Ascending aorta (tissue), 2 donors: ENCODE measurements around the gene ELK4. TPM values are rescaled to one million over a fixed set of nuclear protein-coding genes. Genes with fewer than 3 reads are reported as not detected.

Source experiments
- DNase-seq, 2 donors: peaks; one replicate each; pipeline ENCODE4 v3.0.0-alpha.2; 2019; ENCODE audit warnings: low spot score in 2 of 2
- H3K27ac ChIP-seq, 2 donors: fragments of 200-600 bp; sonication (generic); one replicate each; pipeline ENCODE4 v1.5.1; 2016 to 2017; ENCODE audit warnings: mild to moderate bottlenecking in 1 of 2
- H3K27me3 ChIP-seq: fragments of 200-600 bp; sonication (generic); one replicate; pipeline ENCODE4 v1.5.1; 2017
- H3K36me3 ChIP-seq, 2 donors: fragments of 200-600 bp; sonication (generic); one replicate each; pipeline ENCODE4 v1.5.1; 2016
- H3K4me1 ChIP-seq, 2 donors: fragments of 200-600 bp; sonication (generic); one replicate each; pipeline ENCODE4 v1.5.1; 2016 to 2017; ENCODE audit warnings: mild to moderate bottlenecking in 1 of 2
- H3K4me3 ChIP-seq, 2 donors: fragments of 200-600 bp; sonication (generic); one replicate each; pipeline ENCODE4 v1.5.1; 2016 to 2017; ENCODE audit warnings: mild to moderate bottlenecking in 1 of 2
- H3K9me3 ChIP-seq, 2 donors: fragments of 200-600 bp; sonication (generic); one replicate each; pipeline ENCODE4 v1.5.1; 2016
- intact Hi-C: fragments of 100-400 bp; cut with DNase I; formaldehyde crosslinking; loops from one replicate; pipeline ENCODE4 v1.15.1; 2023
- total RNA-seq: library from RNA; depleted of rRNA; stranded (reverse); fragments of >200 nt; gene quantifications from one replicate; pipeline ENCODE4 v1.1.0, GENCODE V29; 2016
- TF ChIP-seq, protein P1 (sequence below), 3 experiments: fragments of 200-600 bp in 2 of 3; fragments of 450-650 bp in 1 of 3; sonication (generic) in 2 of 3; IDR thresholded peaks; one replicate each; pipeline ENCODE4 v1.5.1; 2016 to 2019; ENCODE audit warnings: antibody characterized with exemption in 3 of 3, mild to moderate bottlenecking in 1 of 3, moderate library complexity in 1 of 3

ELK4 gene
- total RNA-seq, 1 donor from 2014 or later = 23.7 TPM

DNA sequence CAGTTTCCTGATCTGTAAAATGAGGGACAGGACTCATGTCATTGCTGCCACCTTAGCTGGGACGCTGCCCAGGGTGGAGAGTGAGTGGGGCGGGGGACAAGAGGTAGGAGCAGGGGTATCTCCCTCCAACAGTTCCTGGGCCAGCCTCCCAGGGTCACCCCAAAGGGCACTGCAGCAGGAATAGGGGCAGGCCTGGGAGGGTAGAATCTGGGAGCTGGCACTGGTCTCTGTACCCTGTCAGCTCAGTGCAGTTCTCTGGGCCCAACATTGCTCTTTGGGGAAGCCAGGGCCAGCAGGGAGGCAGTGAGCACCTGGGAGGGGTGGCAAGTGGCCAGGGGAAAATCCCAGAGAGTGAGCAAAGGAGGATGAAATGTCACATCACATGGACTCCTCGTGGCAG lies 55.8 kb downstream of the ELK4 start:
- H3K27ac ChIP-seq = no peak overlapping the region
- H3K36me3 ChIP-seq = no peaks in the 10 kb centered on the region
- peak in 1 of 2 donors; percentile 54 for DNase-seq
- H3K9me3 ChIP-seq = no peaks in the 10 kb centered on the region
- intact Hi-C loops = no loop called here
- H3K4me3 ChIP-seq = no peak overlapping the region
- no peaks in the 10 kb centered on the region for H3K4me1 ChIP-seq
- TF ChIP-seq, protein P1, sequence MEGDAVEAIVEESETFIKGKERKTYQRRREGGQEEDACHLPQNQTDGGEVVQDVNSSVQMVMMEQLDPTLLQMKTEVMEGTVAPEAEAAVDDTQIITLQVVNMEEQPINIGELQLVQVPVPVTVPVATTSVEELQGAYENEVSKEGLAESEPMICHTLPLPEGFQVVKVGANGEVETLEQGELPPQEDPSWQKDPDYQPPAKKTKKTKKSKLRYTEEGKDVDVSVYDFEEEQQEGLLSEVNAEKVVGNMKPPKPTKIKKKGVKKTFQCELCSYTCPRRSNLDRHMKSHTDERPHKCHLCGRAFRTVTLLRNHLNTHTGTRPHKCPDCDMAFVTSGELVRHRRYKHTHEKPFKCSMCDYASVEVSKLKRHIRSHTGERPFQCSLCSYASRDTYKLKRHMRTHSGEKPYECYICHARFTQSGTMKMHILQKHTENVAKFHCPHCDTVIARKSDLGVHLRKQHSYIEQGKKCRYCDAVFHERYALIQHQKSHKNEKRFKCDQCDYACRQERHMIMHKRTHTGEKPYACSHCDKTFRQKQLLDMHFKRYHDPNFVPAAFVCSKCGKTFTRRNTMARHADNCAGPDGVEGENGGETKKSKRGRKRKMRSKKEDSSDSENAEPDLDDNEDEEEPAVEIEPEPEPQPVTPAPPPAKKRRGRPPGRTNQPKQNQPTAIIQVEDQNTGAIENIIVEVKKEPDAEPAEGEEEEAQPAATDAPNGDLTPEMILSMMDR (IDR thresholded peaks at IDR 0.05) = no peak
- no peaks in the 10 kb centered on the region for H3K27me3 ChIP-seq

DNA sequence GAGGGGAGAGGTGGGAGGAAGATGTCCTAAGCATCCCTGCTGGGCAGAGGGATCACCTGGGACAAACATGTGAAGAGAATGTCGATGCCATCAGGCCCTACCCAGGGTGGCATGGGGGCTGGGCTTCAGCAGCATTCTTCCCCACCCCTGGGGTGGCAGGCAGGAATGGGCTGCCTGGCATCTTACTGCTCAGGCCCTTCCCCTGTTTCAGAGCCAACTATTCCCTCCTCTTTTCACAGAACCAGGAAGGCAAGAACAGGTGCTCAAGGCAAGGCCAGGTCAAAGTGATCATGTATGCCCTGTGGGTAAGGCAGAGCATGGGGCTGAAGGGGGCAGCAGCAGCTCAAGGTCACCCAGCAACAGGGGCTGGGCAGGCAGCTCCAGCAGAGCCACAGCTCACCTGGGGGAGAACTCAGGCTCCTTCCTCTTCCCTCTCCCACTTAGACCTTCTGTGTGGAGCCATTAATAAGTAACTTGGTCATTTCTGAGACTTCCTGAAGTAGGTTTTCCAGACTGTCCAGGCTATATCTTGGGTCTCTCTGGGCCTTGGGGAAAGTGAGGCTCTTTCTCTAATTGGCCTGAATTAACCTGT lies 56.4 kb downstream of the ELK4 start:
- Histone ChIP-seq H3K27me3 (no peaks in the 10 kb centered on the region), H3K27ac (no peak overlapping the region), H3K36me3 (no peaks in the 10 kb centered on the region), H3K4me3 (no peak overlapping the region), H3K9me3 (no peaks in the 10 kb centered on the region), H3K4me1 (no peaks in the 10 kb centered on the region)
- TF ChIP-seq, protein P1 (IDR thresholded peaks at IDR 0.05) = no peak
- no peak for DNase-seq
- intact Hi-C loops = no loop called here

DNA sequence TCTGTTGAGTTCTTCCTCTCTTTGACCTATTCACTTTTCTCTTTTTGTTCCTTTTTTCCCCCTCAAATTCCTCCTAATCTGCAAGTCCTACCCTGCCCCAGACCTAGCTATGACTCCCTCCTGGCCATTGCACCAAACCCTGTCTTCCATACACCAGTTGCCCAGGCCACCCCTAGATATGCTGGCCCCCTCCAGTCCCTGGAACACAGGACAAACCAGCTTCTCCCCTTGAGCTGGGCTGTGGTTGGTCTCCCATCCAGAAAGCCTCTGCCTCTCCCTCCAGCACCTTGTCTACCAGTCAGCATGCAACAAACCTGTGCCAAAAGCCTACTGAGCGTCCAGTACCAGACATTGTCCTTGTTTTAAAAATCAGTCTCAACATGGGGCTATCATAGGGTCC lies 59.4 kb downstream of the ELK4 start:
- peak in 1 of 2 donors; percentile 22 for DNase-seq
- intact Hi-C loops = no loop called here
- H3K27me3 ChIP-seq = peaks cover 3% of the 10 kb centered on the region

DNA sequence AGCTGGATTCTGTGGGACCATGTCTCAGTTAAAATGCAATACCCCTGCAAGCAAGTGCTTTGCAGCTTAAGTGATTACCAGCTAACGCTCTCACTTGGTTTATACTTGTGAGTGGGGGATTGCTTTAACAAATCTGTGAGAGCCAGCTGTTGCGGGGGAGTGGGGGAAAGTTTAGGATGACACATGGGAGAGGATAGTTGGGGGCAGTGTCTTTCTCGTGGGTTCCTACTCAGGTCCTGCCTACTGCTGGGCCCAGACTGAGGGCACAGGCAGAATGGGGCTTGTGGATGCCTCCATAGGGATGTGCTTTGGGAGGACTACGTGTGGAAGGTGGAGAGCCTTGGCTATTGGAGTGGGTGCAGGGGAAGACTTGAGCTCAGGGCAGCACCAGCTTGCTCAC lies 60.1 kb downstream of the ELK4 start:
- intact Hi-C loops = no loop called here
- H3K4me3 ChIP-seq = no peak overlapping the region
- H3K36me3 ChIP-seq = no peaks in the 10 kb centered on the region
- DNase-seq = peak in 1 of 2 donors; percentile 54
- TF ChIP-seq, protein P1 (IDR thresholded peaks at IDR 0.05) = no peak
- no peak overlapping the region for H3K27ac ChIP-seq
- peaks cover 2 to 4% of the 10 kb centered on the region in 2 donors for H3K4me1 ChIP-seq
- H3K9me3 ChIP-seq = no peaks in the 10 kb centered on the region
- H3K27me3 ChIP-seq = peaks cover 3% of the 10 kb centered on the region

More for the DNA sequence above, 59.4 kb downstream of the ELK4 start:
- Histone ChIP-seq H3K4me3 (no peak overlapping the region), H3K4me1 (peaks cover 2 to 4% of the 10 kb centered on the region in 2 donors), H3K27ac (no peak overlapping the region), H3K9me3 (no peaks in the 10 kb centered on the region), H3K36me3 (no peaks in the 10 kb centered on the region)
- TF ChIP-seq, protein P1 (IDR thresholded peaks at IDR 0.05) = no peak

DNA sequence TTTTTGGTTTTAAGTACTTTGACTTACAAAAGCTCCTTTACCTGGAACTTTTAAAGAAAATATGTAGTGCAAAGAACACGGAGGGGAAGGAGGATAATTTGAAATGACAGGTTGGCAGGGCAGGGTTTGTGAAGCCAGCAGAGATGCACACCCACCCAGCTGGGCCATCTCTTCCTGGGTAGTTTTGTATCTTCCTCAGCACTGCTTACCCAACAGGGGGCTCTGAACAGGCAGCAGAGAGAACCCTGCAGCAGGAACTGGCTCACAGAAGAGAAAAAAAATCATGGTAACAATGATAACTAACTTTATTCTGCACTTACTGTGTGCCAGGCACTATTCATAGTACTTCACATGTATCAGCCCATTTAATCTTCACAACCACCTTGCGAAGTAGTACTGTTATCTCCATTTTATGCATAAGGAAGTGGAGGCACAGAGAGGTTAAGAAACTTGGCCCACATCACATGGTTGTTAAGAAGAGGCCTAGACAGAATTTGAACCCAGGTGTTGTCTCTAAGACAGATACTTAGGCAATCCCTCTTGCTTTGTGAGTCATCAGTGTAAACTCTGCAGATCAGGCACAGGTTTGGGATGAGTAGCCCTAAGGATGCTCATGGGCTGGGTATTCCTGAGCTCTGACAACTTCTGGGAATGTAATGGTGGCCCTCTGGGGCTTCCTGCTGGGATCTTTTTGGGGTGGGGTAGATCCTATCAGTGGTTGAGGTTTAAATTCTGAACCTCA lies 60.8 kb downstream of the ELK4 start:
- intact Hi-C loops = no loop called here
- Histone ChIP-seq H3K27ac (no peak overlapping the region), H3K36me3 (no peaks in the 10 kb centered on the region), H3K4me1 (peaks cover 2 to 4% of the 10 kb centered on the region in 2 donors), H3K9me3 (no peaks in the 10 kb centered on the region), H3K27me3 (peaks cover 3% of the 10 kb centered on the region), H3K4me3 (no peak overlapping the region)
- TF ChIP-seq, protein P1 (IDR thresholded peaks at IDR 0.05) = no peak
- DNase-seq = no peak
